H1 (cell line): Measurements from ENCODE around the gene NAV2. TPM values are rescaled to one million over a fixed set of nuclear protein-coding genes. Genes with fewer than 3 reads are reported as not detected.

ENCODE experiments used
- CTCF ChIA-PET: fragments of 300-600 bp; sonication (Branson Sonifier 250); formaldehyde crosslinking; loops from one replicate; lab custom pipeline; 2021; ENCODE audit not compliant: partially characterized antibody; lab: Charles Lee
- POLR2A ChIA-PET: fragments of 300-600 bp; sonication (Branson Sonifier 250); formaldehyde crosslinking; loops from one replicate; lab custom pipeline; 2021; ENCODE audit warnings: inconsistent platforms; ENCODE audit not compliant: partially characterized antibody; lab: Charles Lee
- DNase-seq, 2 experiments: peaks; one replicate each; pipeline versions ENCODE4 v3.0.0 to v3.0.0-alpha.2; 2010 to 2022; ENCODE audit warnings: low spot score in 2 of 2, low read depth in 1 of 2, mixed read lengths in 1 of 2
- FAIRE-seq: peaks from 2 replicates; lab custom pipeline; 2011; peaks lifted over from hg19 to GRCh38; lab: Jason Lieb, UNC
- H2AFZ ChIP-seq: 2 replicates; pipeline ENCODE4 v1.8.1; 2012; ENCODE audit warnings: low read length, inconsistent platforms
- H2AK5ac ChIP-seq: 2 replicates; pipeline ENCODE4 v1.6.1; 2013; ENCODE audit warnings: low read depth, low read length
- H2BK120ac ChIP-seq: replicated peaks from 2 replicates; pipeline ENCODE3; 2013; ENCODE audit warnings: low read depth, low read length, inconsistent platforms
- H2BK12ac ChIP-seq: 2 replicates; pipeline ENCODE4 v1.6.1; 2013; ENCODE audit warnings: low read depth, low read length
- H2BK15ac ChIP-seq: 2 replicates; pipeline ENCODE4 v1.6.1; 2013; ENCODE audit warnings: low read length
- H2BK20ac ChIP-seq: 2 replicates; pipeline ENCODE4 v1.6.1; 2013; ENCODE audit warnings: low read length
- H2BK5ac ChIP-seq: 2 replicates; pipeline ENCODE4 v1.6.1; 2013; ENCODE audit warnings: low read depth, low read length
- H3K14ac ChIP-seq: 2 replicates; pipeline ENCODE4 v1.6.1; 2013; ENCODE audit warnings: inconsistent platforms; ENCODE audit not compliant: insufficient read length
- H3K18ac ChIP-seq: 2 replicates; pipeline ENCODE4 v1.6.1; 2013; ENCODE audit warnings: low read length; ENCODE audit errors: extremely low read depth
- H3K23ac ChIP-seq: 2 replicates; pipeline ENCODE4 v1.6.1; 2013; ENCODE audit warnings: inconsistent platforms; ENCODE audit not compliant: insufficient read length
- H3K23me2 ChIP-seq: 2 replicates; pipeline ENCODE4 v1.6.1; 2013; ENCODE audit warnings: low read depth, low read length
- H3K27ac ChIP-seq: 2 replicates; pipeline ENCODE4 v1.6.1; 2011; ENCODE audit warnings: low read depth, low read length, inconsistent platforms
- H3K27me3 ChIP-seq, 4 experiments: replicated peaks in 1 of 4; 1 replicate in 1 of 4; 2 replicates in 3 of 4; pipeline versions ENCODE4 v1.6.1 to v1.8.1; 2011 to 2013; ENCODE audit warnings: low read length in 3 of 4, mild to moderate bottlenecking in 3 of 4, inconsistent platforms in 2 of 4, mixed read lengths in 2 of 4, moderate library complexity in 1 of 4; ENCODE audit not compliant: control insufficient read depth in 3 of 4, insufficient read depth in 3 of 4; ENCODE audit errors: extremely low read depth in 1 of 4
- H3K36me3 ChIP-seq, 4 experiments: 2 replicates each; pipeline versions ENCODE4 v1.6.1 to v1.8.1; 2011 to 2013; ENCODE audit warnings: mild to moderate bottlenecking in 4 of 4, low read length in 3 of 4, moderate library complexity in 2 of 4, control low read depth in 1 of 4, inconsistent platforms in 1 of 4; ENCODE audit not compliant: insufficient read depth in 4 of 4, control insufficient read depth in 2 of 4
- H3K4ac ChIP-seq: replicated peaks from 2 replicates; pipeline ENCODE3; 2013; ENCODE audit warnings: low read length, low read depth, mixed read lengths, inconsistent platforms; ENCODE audit not compliant: insufficient read length
- H3K4me1 ChIP-seq, 4 experiments: replicated peaks in 1 of 4; 1 replicate in 1 of 4; 2 replicates in 3 of 4; pipeline versions ENCODE4 v1.6.1 to v1.8.1; 2011 to 2013; ENCODE audit warnings: low read length in 3 of 4, inconsistent platforms in 2 of 4, mixed read lengths in 1 of 4; ENCODE audit not compliant: insufficient read depth in 4 of 4, control insufficient read depth in 3 of 4
- H3K4me2 ChIP-seq, 2 experiments: 2 replicates each; pipeline versions ENCODE4 v1.6.1 to v1.8.1; 2011 to 2013; ENCODE audit warnings: low read depth in 2 of 2, low read length in 2 of 2, control low read depth in 1 of 2, inconsistent platforms in 1 of 2, mild to moderate bottlenecking in 1 of 2; ENCODE audit not compliant: insufficient read depth in 1 of 2
- H3K4me3 ChIP-seq, 4 experiments: fragments of 200-600, 300-600 bp in 1 of 4; sonication (generic), shearing (Covaris generic), sonication (Bioruptor Twin) in 1 of 4; 2 replicates each; pipeline versions ENCODE4 v1.5.1 to v1.8.1; 2011 to 2016; ENCODE audit warnings: low read length in 4 of 4, low read depth in 3 of 4, control low read depth in 2 of 4, inconsistent platforms in 2 of 4, mild to moderate bottlenecking in 2 of 4, mixed read lengths in 1 of 4, moderate library complexity in 1 of 4; ENCODE audit not compliant: insufficient read depth in 2 of 4; ENCODE audit errors: extremely low read depth in 1 of 4
- H3K56ac ChIP-seq: replicated peaks from 2 replicates; pipeline ENCODE3; 2013; ENCODE audit warnings: low read depth, mild to moderate bottlenecking, mixed read lengths, low read length, inconsistent platforms; ENCODE audit not compliant: insufficient read length
- H3K79me1 ChIP-seq: 2 replicates; pipeline ENCODE4 v1.6.1; 2013; ENCODE audit warnings: low read depth, low read length, control low read depth
- H3K79me2 ChIP-seq, 2 experiments: 2 replicates each; pipeline versions ENCODE4 v1.6.1 to v1.8.1; 2012 to 2013; ENCODE audit warnings: low read length in 2 of 2, mild to moderate bottlenecking in 2 of 2, inconsistent platforms in 1 of 2; ENCODE audit not compliant: insufficient read depth in 2 of 2, control insufficient read depth in 1 of 2
- H3K9ac ChIP-seq, 4 experiments: replicated peaks in 1 of 4; 1 replicate in 1 of 4; 2 replicates in 3 of 4; pipeline versions ENCODE4 v1.6.1 to v1.8.1; 2011 to 2013; ENCODE audit warnings: low read depth in 3 of 4, low read length in 3 of 4, control low read depth in 2 of 4, mild to moderate bottlenecking in 2 of 4, moderate library complexity in 2 of 4, inconsistent platforms in 1 of 4; ENCODE audit errors: extremely low read depth in 1 of 4
- H3K9me3 ChIP-seq, 2 experiments: 2 replicates each; pipeline versions ENCODE4 v1.6.1 to v1.8.1; 2012 to 2013; ENCODE audit warnings: mild to moderate bottlenecking in 2 of 2, moderate library complexity in 2 of 2, control low read depth in 1 of 2, inconsistent platforms in 1 of 2, low read depth in 1 of 2, low read length in 1 of 2, mixed read lengths in 1 of 2; ENCODE audit not compliant: insufficient read depth in 2 of 2
- H4K20me1 ChIP-seq, 2 experiments: replicated peaks in 1 of 2; 2 replicates each; pipeline versions ENCODE3 to v1.8.1; 2011 to 2013; ENCODE audit warnings: inconsistent platforms in 2 of 2, low read length in 2 of 2, mild to moderate bottlenecking in 1 of 2; ENCODE audit not compliant: insufficient read depth in 2 of 2, control insufficient read depth in 1 of 2
- H4K5ac ChIP-seq: 2 replicates; pipeline ENCODE4 v1.6.1; 2013; ENCODE audit warnings: low read length, low read depth, mixed read lengths, inconsistent platforms; ENCODE audit not compliant: insufficient read length
- H4K8ac ChIP-seq: 2 replicates; pipeline ENCODE4 v1.8.0; 2013; ENCODE audit warnings: mild to moderate bottlenecking, moderate library complexity, low read length, inconsistent platforms; ENCODE audit not compliant: insufficient read depth; ENCODE audit errors: extremely low read depth
- H4K91ac ChIP-seq: replicated peaks from 2 replicates; pipeline ENCODE3; 2013; ENCODE audit warnings: low read length, mixed read lengths, inconsistent platforms; ENCODE audit not compliant: insufficient read length
- BRCA1 ChIP-seq: IDR thresholded peaks from 2 replicates; pipeline ENCODE4 v1.6.1; 2012; ENCODE audit warnings: low read depth, low read length, improper control_type of control experiment
- CTBP2 ChIP-seq: IDR thresholded peaks from 2 replicates; pipeline ENCODE4 v1.7.0; 2011; ENCODE audit warnings: borderline replicate concordance, mild to moderate bottlenecking, moderate library complexity, mixed read lengths, low read length; ENCODE audit not compliant: insufficient read depth, insufficient read length
- EZH2 ChIP-seq: fragments of 200-600 bp; sonication (generic); IDR thresholded peaks from 2 replicates; pipeline ENCODE4 v1.7.1; 2012; ENCODE audit warnings: low read depth, mild to moderate bottlenecking, moderate library complexity, low read length, inconsistent platforms; ENCODE audit not compliant: severe bottlenecking
- JUND ChIP-seq: IDR thresholded peaks from 2 replicates; pipeline ENCODE4 v1.6.1; 2011; ENCODE audit warnings: mild to moderate bottlenecking, improper control_type of control experiment, low read length
- RBBP5 ChIP-seq: IDR thresholded peaks from 2 replicates; pipeline ENCODE4 v1.7.1; 2012; ENCODE audit warnings: low read depth, mild to moderate bottlenecking, inconsistent platforms, low read length, moderate library complexity, borderline replicate concordance
- SP1 ChIP-seq: IDR thresholded peaks from 2 replicates; pipeline ENCODE4 v1.6.1; 2011; ENCODE audit warnings: low read depth, low read length
- SRF ChIP-seq: IDR thresholded peaks from 2 replicates; pipeline ENCODE4 v1.6.1; 2011; ENCODE audit warnings: mild to moderate bottlenecking, low read depth, low read length, moderate library complexity
- TBP ChIP-seq: IDR thresholded peaks from 2 replicates; pipeline ENCODE4 v1.6.1; 2011; ENCODE audit warnings: low read depth, low read length, improper control_type of control experiment
- WGBS, 2 experiments: shearing (Covaris generic) in 1 of 2; methylation state at CpG; one replicate each; pipeline versions ENCODE4 v1.1.6 to v1.1.7; 2013 to 2015; ENCODE audit warnings: low lambda C conversion rate in 2 of 2, mixed read lengths in 2 of 2, inconsistent platforms in 1 of 2, low coverage in 1 of 2, missing lambda C conversion rate in 1 of 2; ENCODE audit not compliant: insufficient replicate concordance in 2 of 2, insufficient coverage in 1 of 2, insufficient read length in 1 of 2; ENCODE audit errors: extremely low coverage in 1 of 2, missing lambda C conversion rate in 1 of 2; 5-methylcytosine and 5-hydroxymethylcytosine counted together
- polyA plus RNA-seq, 7 experiments: library from polyadenylated mRNA; depleted of rRNA in 3 of 7; stranded (reverse) in 5 of 7; unstranded in 2 of 7; fragments of >200 nt in 5 of 7; fragments of 200-250 nt in 2 of 7; gene quantifications; 1 replicate in 5 of 7; 2 replicates in 1 of 7; 4 replicates in 1 of 7; pipeline versions ENCODE4 v1.2.1 to v1.2.3, GENCODE V29; 2011 to 2013; ENCODE audit warnings: missing spikeins in 2 of 7, mixed read lengths in 2 of 7
- total RNA-seq: library from RNA; stranded (reverse); fragmentation: NEBNext Ultra II Directional; extraction: Animal tissue kit (Norgen Biotek cat#: 25700); gene quantifications from 2 replicates; pipeline ENCODE4 v1.2.1, GENCODE V29; 2021
- TF ChIP-seq, protein P1 (sequence below): IDR thresholded peaks from 2 replicates; pipeline ENCODE4 v1.6.1; 2012; ENCODE audit warnings: low read length, inconsistent platforms
- TF ChIP-seq, protein P2 (sequence below): IDR thresholded peaks from 2 replicates; pipeline ENCODE4 v1.6.1; 2012; ENCODE audit warnings: inconsistent platforms

The NAV2 gene
- total and polyA plus RNA-seq, 2 of the 8 experiments (the other 6 are each of a cell fraction or from before 2014, with no cell fraction given), result 35.6 to 73.6 TPM

DNA sequence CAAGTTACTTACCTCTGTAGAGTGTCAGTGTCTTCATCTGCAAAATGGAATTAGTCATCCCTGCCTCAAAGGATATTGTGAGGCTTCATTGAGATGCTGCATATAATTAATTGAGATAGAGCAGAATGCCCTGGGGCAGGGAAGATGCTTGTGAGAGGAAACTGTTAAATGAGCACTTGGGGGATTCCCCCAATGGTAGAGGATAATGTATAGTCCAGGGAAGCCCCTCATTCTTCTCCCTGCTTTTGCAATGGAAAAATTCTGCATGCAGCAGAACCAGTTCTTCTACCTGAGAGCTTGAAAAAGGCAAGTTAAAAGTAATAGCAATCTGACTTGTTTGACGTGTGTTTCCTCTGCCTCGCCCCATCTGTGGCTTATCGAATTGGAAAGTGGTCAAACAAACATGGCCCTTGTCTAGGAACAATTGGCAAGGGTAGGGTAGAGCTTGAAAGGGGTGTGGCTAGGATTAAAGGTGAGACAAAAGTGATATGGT lies 90.9 kb downstream of the NAV2 start:
- DNase-seq (no peak), FAIRE-seq (no peak)
- Histone ChIP-seq H3K9me3 (no peaks in the 10 kb centered on the region), H2AK5ac (no peak overlapping the region), H4K20me1 (peaks cover 0 to 2% of the 10 kb centered on the region in 2 experiments), H3K4ac (no peak overlapping the region), H3K4me2 (peak overlapping the region; percentile 29 to 48; a peak in 1 of 4 replicates), H3K79me2 (peaks cover 5 to 92% of the 10 kb centered on the region in 2 experiments; a peak in 3 of 4 replicates), H2BK12ac (no peak overlapping the region), H3K4me1 (peaks cover 18 to 42% (median 27%) of the 10 kb centered on the region in 4 experiments; a peak in 6 of 7 replicates), H3K23me2 (no peaks in the 10 kb centered on the region; the same call in 1 of the 2 replicates), H3K14ac (no peak overlapping the region), H3K23ac (peak overlapping the region; percentile 7), H2BK15ac (no peak overlapping the region), H3K9ac (no peak overlapping the region; a peak in 1 of 7 replicates), H4K8ac (no peak overlapping the region), H3K18ac (no peak overlapping the region), H3K4me3 (no peak overlapping the region), H3K79me1 (peaks cover 4% of the 10 kb centered on the region; the same call in 1 of the 2 replicates), H4K91ac (no peak overlapping the region), H4K5ac (no peak overlapping the region), H3K56ac (no peak overlapping the region), H2BK20ac (no peak overlapping the region), H2AFZ (no peak overlapping the region), H2BK120ac (no peak overlapping the region), H3K36me3 (peaks cover 0 to 8% (median 2%) of the 10 kb centered on the region in 4 experiments; a peak in 3 of 8 replicates), H3K27me3 (no peaks in the 10 kb centered on the region), H3K27ac (0 out of 2 replicates have a peak overlapping the region, but pooled peaks have one; percentile 26), H2BK5ac (no peak overlapping the region)
- POLR2A ChIA-PET, result no interaction called here
- 72% methylated on average over 3 of the region's 3 CpGs; no CpG with 5 or more reads in 1 of the 2 experiments for WGBS, 2 experiments
- CTCF ChIA-PET, result interaction anchor here (0.8 to 5.3 kb wide), 8 partner anchors 11 to 196 kb away, joined by 3 to 42 read pairs (median 7); no protein-coding TSS in a partner anchor
- TF ChIP-seq SP1 (0 out of 2 replicates have a peak, but pooled peaks have one; percentile 25), BRCA1 (no peak), RBBP5 (no peak), TBP (no peak), CTBP2 (no peak), JUND (no peak), SRF (no peak), EZH2 (no peak)
- TF ChIP-seq, protein P1, sequence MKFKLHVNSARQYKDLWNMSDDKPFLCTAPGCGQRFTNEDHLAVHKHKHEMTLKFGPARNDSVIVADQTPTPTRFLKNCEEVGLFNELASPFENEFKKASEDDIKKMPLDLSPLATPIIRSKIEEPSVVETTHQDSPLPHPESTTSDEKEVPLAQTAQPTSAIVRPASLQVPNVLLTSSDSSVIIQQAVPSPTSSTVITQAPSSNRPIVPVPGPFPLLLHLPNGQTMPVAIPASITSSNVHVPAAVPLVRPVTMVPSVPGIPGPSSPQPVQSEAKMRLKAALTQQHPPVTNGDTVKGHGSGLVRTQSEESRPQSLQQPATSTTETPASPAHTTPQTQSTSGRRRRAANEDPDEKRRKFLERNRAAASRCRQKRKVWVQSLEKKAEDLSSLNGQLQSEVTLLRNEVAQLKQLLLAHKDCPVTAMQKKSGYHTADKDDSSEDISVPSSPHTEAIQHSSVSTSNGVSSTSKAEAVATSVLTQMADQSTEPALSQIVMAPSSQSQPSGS, result no peak
- TF ChIP-seq, protein P2, sequence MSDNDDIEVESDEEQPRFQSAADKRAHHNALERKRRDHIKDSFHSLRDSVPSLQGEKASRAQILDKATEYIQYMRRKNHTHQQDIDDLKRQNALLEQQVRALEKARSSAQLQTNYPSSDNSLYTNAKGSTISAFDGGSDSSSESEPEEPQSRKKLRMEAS, result no peak
